Activated CD8-positive, alpha-beta T cell treated with anti-CD3 and anti-CD28 coated beads, Interleukin-2, amount 10 ng/mL, durations not matched to agents 7 days and 5 days (primary cell): Measurements from ENCODE around the gene PRKCA. TPM values are rescaled to one million over a fixed set of nuclear protein-coding genes. Genes with fewer than 3 reads are reported as not detected.

Experiments
- ATAC-seq: fragments of 150-1000 bp; cut with Tn5 transposase; one replicate; pipeline ENCODE4 v1.10.0; 2021; ENCODE audit warnings: moderate library complexity
- CTCF ChIA-PET: fragments of 350-600 bp; sonication (Branson Sonifier 250); formaldehyde crosslinking; loops from one replicate; lab custom pipeline; 2021; ENCODE audit warnings: antibody characterized with exemption; lab: Charles Lee
- POLR2A ChIA-PET: fragments of 350-600 bp; sonication (Branson Sonifier 250); formaldehyde crosslinking; loops from one replicate; lab custom pipeline; 2021; ENCODE audit warnings: antibody characterized with exemption; lab: Charles Lee
- DNase-seq: peaks from one replicate; pipeline ENCODE4 v3.0.0-alpha.2; 2020
- H3K27ac Mint-ChIP-seq: one replicate; pipeline ENCODE4 v1.8.0; 2021; ENCODE audit warnings: mild to moderate bottlenecking, mixed read lengths
- H3K27me3 Mint-ChIP-seq: one replicate; pipeline ENCODE4 v1.8.0; 2021; ENCODE audit warnings: low read depth, mixed read lengths
- H3K36me3 Mint-ChIP-seq: one replicate; pipeline ENCODE4 v1.8.0; 2021; ENCODE audit warnings: low read depth, mixed read lengths
- H3K4me1 Mint-ChIP-seq: one replicate; pipeline ENCODE4 v1.8.0; 2021; ENCODE audit warnings: low read depth, mixed read lengths
- H3K4me3 Mint-ChIP-seq: one replicate; pipeline ENCODE4 v1.8.0; 2021; ENCODE audit warnings: mild to moderate bottlenecking, mixed read lengths
- H3K9me3 Mint-ChIP-seq: one replicate; pipeline ENCODE4 v1.8.0; 2022; ENCODE audit warnings: mixed read lengths; ENCODE audit not compliant: insufficient read depth
- microRNA-seq: library from miRNA; unstranded; fragments of <30 nt; microRNA quantifications from one replicate; pipeline ENCODE4 v1.2.0, GENCODE V29; 2022
- total RNA-seq, 2 experiments: library from RNA; stranded (reverse); gene quantifications; one replicate each; pipeline ENCODE4 v1.2.3, GENCODE V29; 2021

PRKCA gene
- total RNA-seq, 2 experiments from 2014 or later: 74.1 to 76.9 TPM

DNA sequence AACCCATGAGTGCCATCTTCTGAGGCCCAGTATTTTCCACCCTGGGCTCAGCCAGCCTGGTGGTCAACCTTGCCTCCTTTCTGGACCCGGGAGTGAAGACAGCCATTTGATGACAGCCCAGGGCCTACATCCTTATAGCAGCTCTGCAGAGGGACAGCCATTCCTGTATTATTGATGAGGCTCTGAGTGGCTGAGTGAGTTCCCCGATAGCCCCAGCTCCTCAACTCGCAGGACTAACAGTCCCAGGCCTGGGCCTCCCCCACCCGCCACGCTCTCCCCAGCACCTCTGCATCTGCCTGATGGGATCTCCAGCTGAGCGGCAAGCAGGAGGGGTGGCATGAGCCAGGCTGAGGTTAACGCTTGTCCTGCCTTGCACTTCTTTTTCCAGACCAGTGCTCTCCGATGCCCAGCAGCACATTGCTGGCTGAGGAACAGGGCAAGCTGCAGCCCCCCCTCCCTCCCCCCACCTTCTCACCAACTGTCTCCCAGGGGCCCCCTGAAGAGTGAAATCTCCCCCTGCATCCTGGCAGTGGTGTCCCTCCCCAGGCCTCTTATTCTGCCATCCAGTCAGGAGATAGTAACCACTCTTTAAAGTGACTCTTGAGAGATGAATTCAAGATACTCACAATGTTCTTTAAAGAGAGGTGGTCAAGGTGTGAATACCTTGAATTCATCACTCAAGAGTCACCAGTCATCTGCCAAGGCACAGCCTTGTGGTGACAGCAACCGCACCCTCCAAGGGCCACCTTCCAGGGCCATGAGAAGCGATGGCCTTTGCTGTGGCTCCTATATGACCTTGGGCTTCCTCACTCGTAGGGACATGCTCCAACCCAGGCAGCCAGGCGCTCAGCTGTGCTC is 556.0 kb downstream of the PRKCA start:
- Mint-ChIP-seq H3K4me1 (no peaks in the 10 kb centered on the region), H3K9me3 (no peaks in the 10 kb centered on the region), H3K27me3 (peaks cover 10% of the 10 kb centered on the region), H3K36me3 (no peaks in the 10 kb centered on the region), H3K27ac (no peak overlapping the region), H3K4me3 (no peak overlapping the region)
- ChIA-PET CTCF (no interaction called here), POLR2A (no interaction called here)
- ATAC-seq (no peak), DNase-seq (no peak)

DNA sequence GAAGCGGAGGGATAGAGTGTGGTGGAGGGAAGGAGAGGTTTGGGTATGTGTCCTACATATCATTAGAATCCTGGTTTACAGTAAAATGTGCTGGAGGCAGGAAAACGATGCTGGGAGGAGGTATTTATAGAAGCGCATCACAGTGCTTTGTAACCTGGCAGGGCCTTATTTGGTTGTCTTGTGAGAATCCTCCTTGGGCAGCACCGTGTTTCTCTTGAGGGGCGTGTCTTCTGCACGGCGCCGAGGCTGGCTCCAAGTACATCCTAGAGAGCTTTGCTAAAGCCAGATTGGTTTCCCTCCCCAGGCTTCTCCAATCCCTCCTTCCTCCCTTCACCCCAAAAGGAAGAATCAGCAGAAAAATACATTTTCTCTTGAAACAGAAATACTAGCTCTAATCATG is 556.9 kb downstream of the PRKCA start:
- ChIA-PET POLR2A (no interaction called here), CTCF (no interaction called here)
- ATAC-seq (no peak), DNase-seq (no peak)
- H3K4me3 Mint-ChIP-seq: no peak overlapping the region
- no peaks in the 10 kb centered on the region for H3K4me1 Mint-ChIP-seq
- H3K27ac Mint-ChIP-seq: no peak overlapping the region
- H3K36me3 Mint-ChIP-seq: no peaks in the 10 kb centered on the region
- no peaks in the 10 kb centered on the region for H3K9me3 Mint-ChIP-seq
- peaks cover 16% of the 10 kb centered on the region for H3K27me3 Mint-ChIP-seq

DNA sequence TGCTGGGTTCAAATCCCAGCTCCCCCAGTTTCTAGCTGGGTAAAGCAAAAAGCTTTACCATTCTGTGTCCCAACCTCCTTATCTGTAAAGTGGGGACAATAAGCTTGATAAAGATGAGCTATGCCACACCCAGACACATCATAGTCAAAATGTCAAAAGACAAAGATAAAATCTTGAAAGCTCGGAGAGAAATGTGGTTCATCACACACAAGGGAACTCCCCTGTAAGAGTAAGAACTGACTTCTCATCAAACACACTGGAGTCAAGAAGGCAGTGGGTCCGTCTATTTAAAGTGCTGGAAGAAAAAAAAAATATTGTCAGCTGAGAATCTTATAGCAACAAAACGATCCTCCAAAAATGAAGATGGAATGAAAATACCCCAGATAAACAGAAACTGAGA is 557.8 kb downstream of the PRKCA start:
- DNase-seq: no peak
- ATAC-seq: no peak
- Mint-ChIP-seq H3K4me3 (no peak overlapping the region), H3K9me3 (no peaks in the 10 kb centered on the region), H3K36me3 (no peaks in the 10 kb centered on the region), H3K27me3 (peaks cover 17% of the 10 kb centered on the region), H3K4me1 (no peaks in the 10 kb centered on the region), H3K27ac (no peak overlapping the region)
- ChIA-PET CTCF (no interaction called here), POLR2A (no interaction called here)

Small RNA genes within 50 kb of the gene (microRNA-seq; reads per million reads assigned to microRNA genes)
- not detected for gene MIR634

Other genes starting within 250 kb of the PRKCA start
- 1 to 10 TPM; 2.3 to 2.7 TPM for gene CEP112, start 110.5 kb upstream of the PRKCA start, total RNA-seq
- not detected for gene APOH, start 73.2 kb upstream of the PRKCA start, total RNA-seq